Left lung (tissue), 10 donors: Measurements from ENCODE around the gene CRISP1. TPM values are rescaled to one million over a fixed set of nuclear protein-coding genes. Genes with fewer than 3 reads are reported as not detected.
"Not testable (repeated sequence)": the region's sequence is repeated elsewhere in the genome, so short reads cannot be mapped to it uniquely, and the experiment has no call there.

Source experiments
- ATAC-seq: fragments of 200-7000 bp; cut with Tn5 transposase; one replicate; pipeline ENCODE4 v1.9.1; 2020; ENCODE audit warnings: moderate library complexity
- DNase-seq, 4 donors: peaks; one replicate each; pipeline ENCODE4 v3.0.0-alpha.2; 2013 to 2020
- H3K27ac ChIP-seq, 2 donors: fragments of 200-600 bp; sonication (generic) in 1 of 2; one replicate each; pipeline versions ENCODE4 v1.5.0 to v1.8.0; 2020 to 2021
- H3K27me3 ChIP-seq, 2 donors: fragments of 200-600 bp; sonication (generic) in 1 of 2; one replicate each; pipeline versions ENCODE4 v1.5.0 to v1.8.0; 2020 to 2021
- H3K36me3 ChIP-seq, 2 donors: fragments of 200-600 bp; sonication (generic) in 1 of 2; one replicate each; pipeline versions ENCODE4 v1.5.0 to v1.8.0; 2020 to 2021
- H3K4me1 ChIP-seq, 2 donors: fragments of 200-600 bp; one replicate each; pipeline ENCODE4 v1.8.0; 2021
- H3K4me3 ChIP-seq, 2 donors: fragments of 200-600 bp; sonication (generic) in 1 of 2; one replicate each; pipeline versions ENCODE4 v1.5.0 to v1.8.0; 2020 to 2021; ENCODE audit warnings: mild to moderate bottlenecking in 1 of 2
- H3K9me3 ChIP-seq, 2 donors: fragments of 200-600 bp; sonication (generic) in 1 of 2; one replicate each; pipeline versions ENCODE4 v1.5.0 to v1.8.0; 2020 to 2021
- CTCF ChIP-seq, 2 donors: fragments of 200-600 bp; sonication (generic) in 1 of 2; IDR thresholded peaks; one replicate each; pipeline versions ENCODE4 v1.5.0 to v1.8.0; 2021; ENCODE audit warnings: antibody characterized with exemption in 2 of 2
- intact Hi-C, 2 donors: fragments of 100-400 bp; cut with DNase I; formaldehyde crosslinking; loops; one replicate each; pipeline versions ENCODE4 v1.11.2 to v1.14.2; 2022
- polyA plus RNA-seq, 6 donors: library from polyadenylated mRNA; unstranded; fragments of 120-200 nt; gene quantifications; one replicate each; pipeline ENCODE4 v1.2.1, GENCODE V29; 2013; ENCODE audit not compliant: insufficient read length in 6 of 6
- total RNA-seq, 2 donors: library from RNA; stranded (reverse); fragmentation: NEBNext Ultra II Directional; extraction: Animal tissue kit (Norgen Biotek cat#: 25700); gene quantifications; one replicate each; pipeline ENCODE4 v1.2.1, GENCODE V29; 2021
- donor health status: DM: no; HTN: yes; CAD: no.
- donor health status: DM: no; HTN: no; CAD: no.

CRISP1 gene
- total and polyA plus RNA-seq, 8 donors, result not detected

- TF ChIP-seq CTCF (IDR thresholded peaks at IDR 0.05), result no peak
- intact Hi-C loops, result no loop called here
- no peak overlapping the region for H3K4me3 ChIP-seq
- DNase-seq, result no peak
- H3K36me3 ChIP-seq, result no peaks in the 10 kb centered on the region
- no peaks in the 10 kb centered on the region for H3K9me3 ChIP-seq
- no peaks in the 10 kb centered on the region for H3K4me1 ChIP-seq
- no peak overlapping the region for H3K27ac ChIP-seq
- ATAC-seq, result no peak
- H3K27me3 ChIP-seq, result no peaks in the 10 kb centered on the region
These were observed 43.2 kb upstream of the CRISP1 start for GRCh38 chr6:49909563-49909962.

- H3K4me3 ChIP-seq, result no peak overlapping the region
- ATAC-seq (no peak), DNase-seq (no peak)
- H3K36me3 ChIP-seq, result no peaks in the 10 kb centered on the region
- no peak for TF ChIP-seq CTCF (IDR thresholded peaks at IDR 0.05)
- H3K4me1 ChIP-seq, result no peaks in the 10 kb centered on the region
- intact Hi-C loops, result no loop called here
- H3K9me3 ChIP-seq, result no peaks in the 10 kb centered on the region
- no peak overlapping the region for H3K27ac ChIP-seq
- H3K27me3 ChIP-seq, result no peaks in the 10 kb centered on the region
These were observed 40.2 kb upstream of the CRISP1 start for GRCh38 chr6:49906526-49906925.

DNA sequence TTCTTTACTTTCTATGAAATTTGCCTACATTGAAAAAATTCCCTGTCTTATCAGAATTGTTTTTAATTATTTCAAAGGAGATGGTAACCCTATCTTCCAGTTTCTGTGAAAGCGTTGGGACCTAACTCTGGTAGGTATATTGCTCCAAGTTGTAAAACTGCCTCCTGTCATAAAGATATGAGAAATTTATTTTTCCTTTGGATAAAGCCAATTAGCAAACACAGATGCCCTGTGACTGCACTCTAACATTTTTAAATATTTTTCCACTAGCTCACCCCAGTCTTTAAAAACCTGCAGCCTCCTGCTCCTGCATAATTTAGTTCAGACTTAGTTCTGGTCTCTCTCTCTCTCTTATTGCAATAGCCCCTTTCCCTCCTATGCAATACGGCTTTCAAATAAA is 39.0 kb upstream of the CRISP1 start:
- no peak overlapping the region for H3K27ac ChIP-seq
- no peak for ATAC-seq
- no peaks in the 10 kb centered on the region for H3K27me3 ChIP-seq
- no peaks in the 10 kb centered on the region for H3K36me3 ChIP-seq
- H3K9me3 ChIP-seq, result no peaks in the 10 kb centered on the region
- no peak overlapping the region for H3K4me3 ChIP-seq
- H3K4me1 ChIP-seq, result no peaks in the 10 kb centered on the region
- intact Hi-C loops, result no loop called here
- no peak for DNase-seq
- TF ChIP-seq CTCF (IDR thresholded peaks at IDR 0.05), result no peak

DNA sequence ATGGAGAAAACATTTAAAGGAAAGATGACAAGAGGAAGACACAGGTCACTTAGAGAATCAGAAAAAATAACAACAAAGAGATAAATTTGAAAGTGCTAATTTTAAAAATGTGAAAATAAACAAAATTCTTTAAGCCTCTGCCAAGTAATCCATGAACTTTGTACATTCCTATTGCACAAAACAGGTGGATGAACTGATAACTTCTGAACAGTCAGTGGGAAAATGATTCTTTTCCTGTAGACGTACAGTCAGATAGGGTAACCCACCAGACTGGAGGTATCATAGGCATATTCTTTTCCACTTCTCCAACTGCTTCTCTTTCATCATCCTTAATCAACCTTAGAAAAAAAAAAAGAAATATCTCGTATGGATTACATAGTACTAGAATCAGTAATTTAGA is 36.5 kb upstream of the CRISP1 start:
- H3K4me1 ChIP-seq, result no peaks in the 10 kb centered on the region
- no peak overlapping the region for H3K27ac ChIP-seq
- intact Hi-C loops, result no loop called here
- ATAC-seq (no peak), DNase-seq (no peak)
- no peaks in the 10 kb centered on the region for H3K36me3 ChIP-seq
- H3K9me3 ChIP-seq, result no peaks in the 10 kb centered on the region
- H3K4me3 ChIP-seq, result no peak overlapping the region
- TF ChIP-seq CTCF (IDR thresholded peaks at IDR 0.05), result no peak
- no peaks in the 10 kb centered on the region for H3K27me3 ChIP-seq

DNA sequence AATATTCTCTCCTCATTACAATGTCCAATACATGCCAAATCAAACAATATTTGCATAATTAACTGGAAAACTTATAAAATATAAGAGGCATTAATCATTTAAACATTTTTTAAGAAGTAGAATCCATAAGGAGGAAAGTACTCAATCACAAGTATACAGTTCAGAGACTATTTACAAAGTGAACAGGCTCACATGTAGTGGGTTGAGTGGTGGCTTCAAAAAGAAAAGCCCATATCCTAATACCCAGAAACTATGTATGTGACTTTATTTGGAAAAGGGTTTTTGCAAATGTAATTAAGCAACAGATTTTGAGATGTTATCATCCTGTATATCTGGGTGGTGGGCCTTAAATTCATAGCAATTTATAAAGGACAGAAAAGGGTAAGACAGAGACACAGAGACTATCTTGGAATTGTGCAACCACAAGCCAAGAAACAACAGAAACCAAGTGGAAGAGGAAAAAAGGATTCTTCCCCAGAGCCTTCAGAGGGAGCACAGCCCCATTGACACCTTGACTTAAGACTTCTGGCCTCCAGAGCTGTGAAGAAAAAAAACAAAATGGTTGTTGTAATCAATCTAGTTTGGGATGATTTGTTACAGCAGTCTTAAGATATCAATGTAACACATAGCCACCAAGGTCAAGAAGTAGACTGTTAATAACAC is 32.7 kb upstream of the CRISP1 start:
- intact Hi-C loops, result no loop called here
- Histone ChIP-seq H3K27me3 (no peaks in the 10 kb centered on the region), H3K36me3 (no peaks in the 10 kb centered on the region), H3K4me1 (no peaks in the 10 kb centered on the region), H3K27ac (no peak overlapping the region), H3K4me3 (no peak overlapping the region), H3K9me3 (peaks cover 0 to 13% of the 10 kb centered on the region in 2 donors)
- DNase-seq (no peak), ATAC-seq (no peak)
- TF ChIP-seq CTCF (IDR thresholded peaks at IDR 0.05), result no peak

DNA sequence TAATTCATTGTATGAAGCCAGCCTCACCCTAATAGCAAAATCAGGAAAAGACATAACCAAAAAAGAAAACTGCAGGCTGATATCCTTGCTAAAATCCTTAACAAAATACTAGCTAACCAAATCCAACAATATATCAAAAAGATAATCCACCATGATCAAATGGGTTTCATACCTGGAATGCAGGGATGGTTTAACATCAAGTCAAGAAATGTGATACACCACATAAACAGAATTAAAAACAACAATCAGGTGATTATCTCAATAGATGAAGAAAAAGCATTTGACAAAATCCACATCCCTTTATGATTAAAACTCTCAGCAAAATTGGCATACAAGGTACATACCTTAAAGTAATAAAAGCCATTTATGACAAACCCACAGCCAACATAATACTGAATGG is 29.2 kb upstream of the CRISP1 start:
- ATAC-seq, H3K4me1 ChIP-seq, DNase-seq, H3K27me3 ChIP-seq, H3K36me3 ChIP-seq, intact Hi-C loops, H3K4me3 ChIP-seq, H3K27ac ChIP-seq: not testable (repeated sequence)
- H3K9me3 ChIP-seq, result peaks cover 0 to 13% of the 10 kb centered on the region in 2 donors
